CD4-positive, alpha-beta T cell treated with Interleukin-2 at 100 ng/mL for 4 hours (primary cell): ENCODE data around the gene HOXA6.
A peak's percentile ranks its signal among the peaks of the same experiment; 100 is the strongest.

Source experiments
- DNase-seq: peaks from one replicate; pipeline ENCODE4 v3.0.0-alpha.2; 2020; ENCODE audit warnings: low spot score

HOXA6 gene

DNA sequence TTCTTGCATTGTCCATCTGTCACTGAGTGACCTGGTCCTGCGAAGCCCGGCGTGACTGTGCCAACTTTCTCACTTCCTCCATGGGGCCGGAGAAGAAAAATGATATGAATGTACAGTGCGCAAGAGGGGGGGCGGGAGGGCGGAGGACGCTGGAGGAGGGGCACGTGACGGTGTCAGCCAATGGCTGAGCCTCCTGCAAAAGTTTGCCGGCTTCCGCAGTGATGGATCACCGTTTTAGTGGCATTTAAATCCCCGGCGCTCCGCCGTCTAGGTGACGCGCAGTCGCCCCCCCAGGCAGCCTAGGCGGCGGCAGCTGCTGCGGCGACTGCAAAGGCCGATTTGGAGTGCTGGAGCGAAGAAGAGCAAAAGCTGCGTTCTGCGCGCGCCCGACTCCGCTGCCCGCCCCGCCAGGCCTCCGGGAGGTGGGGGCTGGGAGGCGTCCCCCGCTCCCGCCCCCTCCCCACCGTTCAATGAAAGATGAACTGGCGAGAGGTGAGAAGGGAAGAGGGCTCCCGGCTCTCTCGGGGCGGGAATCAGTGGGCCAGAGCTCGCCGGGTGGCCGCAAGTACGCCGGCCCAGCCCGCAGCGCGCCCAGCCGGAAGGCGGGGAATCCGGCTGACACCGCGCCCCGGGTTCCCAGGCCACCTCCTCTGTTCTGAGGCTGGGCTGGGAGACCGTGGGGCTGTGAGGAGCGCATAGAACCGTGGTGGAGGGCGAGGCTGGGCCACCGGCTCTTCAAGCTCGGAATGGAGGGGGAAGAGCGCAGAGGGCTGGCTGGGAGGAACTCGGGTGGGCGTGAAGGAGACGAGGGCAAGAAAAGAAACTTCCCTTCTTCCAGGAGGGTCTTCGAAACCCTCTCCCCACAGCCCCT, 51.4 kb downstream of the HOXA6 start, which contains the start of gene HOXA1:
Gene HOXA1, minus strand, starts transcription at position 104 of the 871 bp plus-strand sequence. Its CDS starts 88 bp downstream, at position 16.
- DNase-seq: peak; percentile 82
